HEK293T (cell line): ENCODE measurements around the gene RAN.

Source experiments
- ARNT ChIP-seq: fragments of 450-650 bp; IDR thresholded peaks from 2 replicates; pipeline ENCODE4 v1.6.1; 2017; ENCODE audit warnings: mild to moderate bottlenecking
- BHLHE40 ChIP-seq: fragments of 450-650 bp; IDR thresholded peaks from 2 replicates; pipeline ENCODE4 v1.6.1; 2016; ENCODE audit warnings: mild to moderate bottlenecking, moderate library complexity, borderline replicate concordance
- CTBP1 ChIP-seq: fragments of 450-650 bp; IDR thresholded peaks from 2 replicates; pipeline ENCODE4 v1.6.1; 2016; ENCODE audit warnings: borderline replicate concordance
- FOXA1 ChIP-seq: fragments of 450-650 bp; IDR thresholded peaks from 2 replicates; pipeline ENCODE4 v1.6.1; 2016; ENCODE audit warnings: mild to moderate bottlenecking
- FOXM1 ChIP-seq: fragments of 450-650 bp; IDR thresholded peaks from 2 replicates; pipeline ENCODE4 v1.6.1; 2017; ENCODE audit warnings: mild to moderate bottlenecking, borderline replicate concordance
- HDGF ChIP-seq: fragments of 450-650 bp; IDR thresholded peaks from 2 replicates; pipeline ENCODE4 v1.6.1; 2017; ENCODE audit warnings: antibody characterized with exemption, borderline replicate concordance
- NFRKB ChIP-seq: fragments of 450-650 bp; IDR thresholded peaks from 2 replicates; pipeline ENCODE4 v1.6.1; 2016; ENCODE audit warnings: mild to moderate bottlenecking, moderate library complexity
- SP1 ChIP-seq: fragments of 450-650 bp; IDR thresholded peaks from 2 replicates; pipeline ENCODE4 v1.6.1; 2017
- SUZ12 ChIP-seq: fragments of 450-650 bp; IDR thresholded peaks from 2 replicates; pipeline ENCODE4 v1.6.1; 2016; ENCODE audit warnings: mild to moderate bottlenecking
- ZNF384 ChIP-seq: fragments of 450-650 bp; IDR thresholded peaks from 2 replicates; pipeline ENCODE4 v1.6.1; 2016

GRCh38 chr12:130838284-130838950 lies 33.4 kb upstream of the RAN start:
- TF ChIP-seq FOXA1 (no peak), HDGF (no peak), ZNF384 (no peak), ARNT (no peak), FOXM1 (no peak), NFRKB (no peak), CTBP1 (no peak), SP1 (no peak), SUZ12 (no peak), BHLHE40 (no peak)
